ENCODE results near the gene ARHGAP33. TPM values are rescaled to one million over a fixed set of nuclear protein-coding genes. Genes with fewer than 3 reads are reported as not detected.

Gene ARHGAP33
- total and polyA plus RNA-seq, 2 of the 8 experiments (the other 6 are each of a cell fraction or from before 2014, with no cell fraction given): 6.5 to 25.2 TPM

DNA sequence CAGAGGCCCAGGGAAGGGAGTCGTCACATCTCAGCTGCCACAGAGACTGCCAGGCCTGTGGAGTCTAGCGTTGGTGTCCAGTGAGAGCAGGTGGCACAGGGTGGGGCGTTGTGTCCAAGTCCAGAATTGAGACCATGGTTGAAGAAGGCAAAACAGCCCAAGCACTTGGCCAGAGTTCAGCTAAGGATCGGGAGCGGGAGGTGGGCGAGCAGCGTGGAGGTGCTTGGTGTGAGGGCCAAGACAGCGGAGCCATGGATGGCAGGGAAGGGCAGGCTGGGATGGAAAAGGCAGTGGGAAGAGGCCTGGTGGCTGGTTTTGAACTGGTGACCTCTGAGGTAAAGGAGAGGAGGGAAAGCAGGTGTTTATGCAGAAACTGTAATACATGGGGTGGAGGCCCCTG, 41.1 kb upstream of the ARHGAP33 start:
- H3K4ac ChIP-seq (replicated peaks; ENCODE audit: insufficient read length, low read depth, low read length): no peak overlapping the region
- H3K9ac ChIP-seq (replicated peaks in 1 of 4; ENCODE audit: extremely low read depth in 1 of 4, low read depth in 3 of 4, low read length in 3 of 4): no peak overlapping the region
- peaks cover 16 to 63% (median 50%) of the 10 kb centered on the region in 4 experiments; a peak in 7 of 8 replicates for H3K36me3 ChIP-seq (ENCODE audit: control insufficient read depth in 2 of 4, insufficient read depth in 4 of 4, low read length in 3 of 4)
- CTCF ChIA-PET (ENCODE audit: partially characterized antibody): interaction anchor here (0.8 to 8.9 kb wide), 4 partner anchors 10 to 84 kb away, joined by 3 to 80 read pairs (median 6); no protein-coding TSS in a partner anchor
- no peak for DNase-seq (ENCODE audit: low read depth in 1 of 2, low spot score in 2 of 2)
- H2BK12ac ChIP-seq (ENCODE audit: low read depth, low read length): no peak overlapping the region
- no peak overlapping the region for H2AK5ac ChIP-seq (ENCODE audit: low read depth, low read length)
- no peak overlapping the region for H3K18ac ChIP-seq (ENCODE audit: extremely low read depth, low read length)
- H3K14ac ChIP-seq (ENCODE audit: insufficient read length): no peak overlapping the region
- no peak overlapping the region for H3K56ac ChIP-seq (replicated peaks; ENCODE audit: insufficient read length, low read depth, low read length)
- no peaks in the 10 kb centered on the region for H3K79me1 ChIP-seq (ENCODE audit: low read depth, low read length)
- no peak overlapping the region for H2BK20ac ChIP-seq (ENCODE audit: low read length)
- no peak overlapping the region for H3K27ac ChIP-seq (ENCODE audit: low read depth, low read length)
- no peak overlapping the region for H2AFZ ChIP-seq (ENCODE audit: low read length)
- 0 out of 7 replicates have a peak, but pooled peaks cover 0 to 1% (median 0%) of the 10 kb centered on the region in 4 experiments for H3K4me1 ChIP-seq (replicated peaks in 1 of 4; ENCODE audit: control insufficient read depth in 3 of 4, insufficient read depth in 4 of 4, low read length in 3 of 4)
- no peak overlapping the region for H2BK120ac ChIP-seq (replicated peaks; ENCODE audit: low read depth, low read length)
- no peaks in the 10 kb centered on the region for H3K27me3 ChIP-seq (replicated peaks in 1 of 4; ENCODE audit: control insufficient read depth in 3 of 4, extremely low read depth in 1 of 4, insufficient read depth in 3 of 4, low read length in 3 of 4)
- no peak overlapping the region for H3K4me3 ChIP-seq (ENCODE audit: extremely low read depth in 1 of 4, insufficient read depth in 2 of 4, low read depth in 3 of 4, low read length in 4 of 4)
- no peak overlapping the region for H2BK5ac ChIP-seq (ENCODE audit: low read depth, low read length)
- H4K5ac ChIP-seq (ENCODE audit: insufficient read length, low read depth, low read length): no peak overlapping the region
- no peak overlapping the region for H3K23ac ChIP-seq (ENCODE audit: insufficient read length)
- no peak overlapping the region for H3K4me2 ChIP-seq (ENCODE audit: insufficient read depth in 1 of 2, low read depth in 2 of 2, low read length in 2 of 2)
- no peaks in the 10 kb centered on the region for H3K79me2 ChIP-seq (ENCODE audit: control insufficient read depth in 1 of 2, insufficient read depth in 2 of 2, low read length in 2 of 2)
- WGBS, 2 experiments (ENCODE audit: extremely low coverage in 1 of 2, insufficient coverage in 1 of 2, insufficient read length in 1 of 2, insufficient replicate concordance in 2 of 2, low coverage in 1 of 2, low lambda C conversion rate in 2 of 2, missing lambda C conversion rate in 1 of 2): 94% methylated on average over 8 of the region's 8 CpGs; no CpG with 5 or more reads in 1 of the 2 experiments
- H2BK15ac ChIP-seq (ENCODE audit: low read length): no peak overlapping the region
- no peaks in the 10 kb centered on the region for H3K23me2 ChIP-seq (ENCODE audit: low read depth, low read length)
- no peak for TF ChIP-seq TEAD4 (IDR thresholded peaks at IDR 0.05; ENCODE audit: low read depth, low read length)
- TF ChIP-seq GTF2F1 (IDR thresholded peaks at IDR 0.05; ENCODE audit: borderline replicate concordance, low read depth, low read length): no peak
- TF ChIP-seq CTBP2 (IDR thresholded peaks at IDR 0.05; ENCODE audit: borderline replicate concordance, insufficient read depth, insufficient read length, low read length): no peak
- no peak for TF ChIP-seq ZNF274 (IDR thresholded peaks at IDR 0.05; ENCODE audit: borderline replicate concordance, extremely low read depth, low read length)
- TF ChIP-seq EGR1 (IDR thresholded peaks at IDR 0.05; ENCODE audit: borderline replicate concordance, low read depth, low read length): no peak
- no peak for TF ChIP-seq KDM4A (IDR thresholded peaks at IDR 0.05; ENCODE audit: low read depth, low read length, severe bottlenecking)
- H4K91ac ChIP-seq (replicated peaks; ENCODE audit: insufficient read length, low read length): no peak overlapping the region
- FAIRE-seq: no peak
- H4K20me1 ChIP-seq (replicated peaks in 1 of 2; ENCODE audit: control insufficient read depth in 1 of 2, insufficient read depth in 2 of 2, low read length in 2 of 2): peaks cover 10 to 19% of the 10 kb centered on the region in 2 experiments
- no peak overlapping the region for H4K8ac ChIP-seq (ENCODE audit: extremely low read depth, insufficient read depth, low read length)
- POLR2A ChIA-PET (ENCODE audit: partially characterized antibody): interaction anchor here (1.2 to 7.6 kb wide), 4 partner anchors 8 to 14 kb away, joined by 4 to 54 read pairs (median 22); partner anchors contain the start of genes LIN37, PSENEN and U2AF1L4
- no peaks in the 10 kb centered on the region for H3K9me3 ChIP-seq (ENCODE audit: insufficient read depth in 2 of 2, low read depth in 1 of 2, low read length in 1 of 2)
